HG02970 (cell line): ENCODE results near the gene FGF9.

Experiments
- ATAC-seq: cut with Tn5 transposase; IDR thresholded peaks from one replicate; pipeline ENCODE4 v1.9.1; 2021; ENCODE audit warnings: mild to moderate bottlenecking, moderate library complexity, moderate number of reproducible peaks; ENCODE audit not compliant: unreplicated experiment, low FRiP score

FGF9 gene

GRCh38 chr13:21749410-21749809 is 78.5 kb downstream of the FGF9 start:
- ATAC-seq, result no peak

- ATAC-seq, result no peak
These were observed 81.6 kb downstream of the FGF9 start for GRCh38 chr13:21752501-21752900.

- no peak for ATAC-seq
These were observed 82.3 kb downstream of the FGF9 start for GRCh38 chr13:21753117-21753729.
